CD4-positive, alpha-beta T cell treated with Interleukin-17A for 1 hour (primary cell): ENCODE results near the gene TIFAB.
"Not testable (repeated sequence)": the region's sequence is repeated elsewhere in the genome, so short reads cannot be mapped to it uniquely, and the experiment has no call there.

Experiments
- DNase-seq: peaks from one replicate; pipeline ENCODE4 v3.0.0-alpha.2; 2020

Gene TIFAB

GRCh38 chr5:135452321-135453030 is at the start of gene TIFAB:
Gene TIFAB, minus strand, starts transcription at chr5:135452351. Its CDS starts 2,412 bp downstream, at chr5:135449939.
- DNase-seq: no peak

GRCh38 chr5:135498637-135498995 is 46.5 kb upstream of the TIFAB start:
- DNase-seq: no peak

- no peak for DNase-seq
Measured at GRCh38 chr5:135497971-135498636, 46.0 kb upstream of the TIFAB start.

- DNase-seq: not testable (repeated sequence)
Measured at GRCh38 chr5:135495531-135495930, 43.4 kb upstream of the TIFAB start.

- no peak for DNase-seq
Measured at GRCh38 chr5:135494196-135494595, 42.0 kb upstream of the TIFAB start.

DNA sequence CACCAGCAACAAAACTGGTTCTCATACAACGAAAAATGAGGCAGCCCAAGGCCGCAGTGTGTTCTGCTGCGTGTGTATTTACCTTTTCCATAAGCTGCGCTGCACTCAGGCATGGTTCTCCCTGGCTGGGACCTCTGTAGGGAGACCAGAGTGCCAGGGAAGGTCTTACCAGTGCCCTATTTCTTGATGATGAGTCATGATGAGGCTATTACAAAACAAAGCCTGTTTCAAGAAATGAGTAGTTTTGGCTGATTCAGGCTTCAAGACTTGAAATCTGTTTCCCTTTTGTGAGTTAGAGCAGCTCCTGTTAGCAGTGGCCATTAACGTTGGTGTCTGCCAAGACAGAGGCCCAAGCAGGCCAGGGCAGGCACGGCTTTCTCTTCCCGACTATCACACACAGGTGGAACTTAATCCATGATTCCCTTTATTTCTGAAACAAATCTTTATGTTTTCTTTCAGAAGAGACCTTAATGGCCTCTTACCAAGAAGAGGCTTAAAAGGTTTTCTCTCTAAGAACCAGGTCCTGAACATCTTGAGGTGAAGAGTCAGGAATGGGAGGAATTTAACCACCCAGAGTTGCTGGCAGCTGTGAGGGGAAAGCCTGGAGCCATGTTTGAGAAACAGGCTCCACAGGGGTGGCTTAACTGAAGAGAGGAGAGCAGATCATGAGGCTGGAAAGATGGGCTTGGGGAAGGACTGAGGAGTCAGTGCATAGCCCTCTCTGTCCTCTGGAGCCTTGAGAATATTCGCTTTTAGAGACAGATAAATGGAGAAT is 41.4 kb upstream of the TIFAB start:
- no peak for DNase-seq

- no peak for DNase-seq
Measured at GRCh38 chr5:135492319-135492626, 40.1 kb upstream of the TIFAB start.

DNA sequence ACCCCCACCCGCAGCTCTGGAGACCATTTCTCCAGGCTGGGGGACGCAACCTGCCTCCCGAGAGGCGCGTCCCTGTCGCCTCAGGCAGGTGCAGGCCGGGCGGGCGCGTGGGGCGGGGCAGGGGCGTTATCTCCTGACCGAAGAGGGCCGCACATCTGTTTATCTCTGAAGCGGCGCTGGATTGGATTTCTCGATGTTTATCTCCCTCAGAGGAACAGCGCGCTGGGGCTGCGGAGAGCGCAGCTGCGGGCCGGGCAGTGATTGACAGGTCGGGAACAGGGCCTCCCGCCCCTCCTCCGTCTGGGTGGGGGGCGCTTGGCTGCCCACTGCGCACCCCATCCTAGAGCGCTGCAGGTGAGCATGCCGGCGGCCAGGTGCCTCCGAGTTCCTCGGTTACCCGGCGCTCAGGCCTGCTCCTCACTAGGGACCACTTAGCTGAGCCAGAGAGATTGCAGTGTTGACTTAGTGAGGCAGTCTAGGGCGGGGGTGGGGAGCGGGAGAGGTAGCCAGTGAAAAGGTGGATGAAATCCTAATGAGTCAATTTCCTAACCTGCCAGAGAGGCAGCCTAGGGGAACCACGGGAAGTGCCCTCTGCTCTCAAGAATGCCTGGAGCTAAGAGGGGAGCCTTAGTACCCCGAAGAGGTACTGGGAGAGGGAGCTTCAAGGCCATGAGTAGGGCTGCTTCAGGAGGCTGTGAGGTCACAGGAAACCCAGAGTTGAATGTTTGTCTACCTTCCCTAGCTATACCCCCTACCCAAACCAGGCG is 39.6 kb upstream of the TIFAB start:
- DNase-seq: no peak

DNA sequence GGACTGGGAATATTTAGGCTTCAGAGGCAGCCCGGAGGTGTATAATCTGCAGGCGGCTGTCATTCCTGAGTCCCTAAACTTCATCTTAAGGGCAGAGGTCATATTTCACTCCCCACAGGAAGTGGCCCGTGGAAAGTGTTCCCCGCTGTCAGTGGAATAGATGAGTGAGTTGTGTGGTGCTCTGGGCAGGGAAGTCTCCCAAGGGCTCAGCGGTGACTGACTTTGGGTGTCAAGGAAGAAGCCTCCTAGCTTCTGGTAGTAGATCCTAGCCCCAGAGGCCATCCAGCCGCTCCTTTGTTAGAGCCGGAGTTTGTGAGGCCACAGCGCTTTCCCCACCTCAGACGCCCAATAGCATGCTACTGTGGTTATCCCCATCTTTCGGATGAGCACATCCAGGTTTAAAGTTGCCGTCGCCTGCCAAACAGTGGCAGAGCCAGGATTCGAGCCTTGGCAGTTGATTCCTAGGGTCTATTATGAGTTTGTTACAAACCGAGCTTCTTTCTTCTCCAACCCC is 38.9 kb upstream of the TIFAB start:
- DNase-seq: no peak

DNA sequence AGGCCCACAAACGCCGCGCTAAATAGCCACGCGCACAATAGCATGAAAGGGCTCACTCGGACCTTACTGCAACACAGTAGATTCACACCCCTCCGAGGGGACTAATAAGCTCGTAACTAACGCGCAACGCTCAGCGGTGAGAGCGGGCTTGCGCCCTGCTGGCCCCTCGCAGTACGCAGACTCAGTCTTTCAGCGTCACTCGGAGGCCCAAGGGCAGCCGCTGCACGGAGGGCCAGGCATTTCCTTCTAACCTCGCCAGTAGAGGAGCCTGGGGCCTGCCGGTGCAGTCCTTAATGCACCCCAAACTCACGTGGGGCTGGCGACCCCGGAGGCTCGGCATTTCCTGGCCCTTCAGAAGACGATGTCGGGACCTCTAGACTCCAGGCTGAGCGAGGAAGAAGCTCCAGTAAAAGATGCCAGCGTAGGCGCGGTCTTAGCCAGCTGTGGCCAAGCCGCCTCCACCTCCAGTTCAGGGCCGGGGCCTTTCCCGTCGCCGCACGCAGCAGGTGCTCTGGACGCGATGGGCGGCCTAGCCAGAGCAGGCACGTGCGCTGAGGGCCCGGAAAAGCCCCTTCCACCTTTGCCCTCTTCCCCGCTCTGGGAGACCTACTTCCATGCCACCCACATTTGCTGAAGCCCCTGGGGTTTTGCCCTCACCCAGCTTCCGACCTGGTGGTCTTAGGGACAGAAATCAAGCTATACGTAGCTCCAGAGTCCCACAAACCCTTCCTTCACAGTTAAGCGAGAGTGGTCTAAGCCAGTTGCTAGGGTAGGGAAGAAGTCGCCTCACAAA is 38.3 kb upstream of the TIFAB start:
- DNase-seq: no peak

DNA sequence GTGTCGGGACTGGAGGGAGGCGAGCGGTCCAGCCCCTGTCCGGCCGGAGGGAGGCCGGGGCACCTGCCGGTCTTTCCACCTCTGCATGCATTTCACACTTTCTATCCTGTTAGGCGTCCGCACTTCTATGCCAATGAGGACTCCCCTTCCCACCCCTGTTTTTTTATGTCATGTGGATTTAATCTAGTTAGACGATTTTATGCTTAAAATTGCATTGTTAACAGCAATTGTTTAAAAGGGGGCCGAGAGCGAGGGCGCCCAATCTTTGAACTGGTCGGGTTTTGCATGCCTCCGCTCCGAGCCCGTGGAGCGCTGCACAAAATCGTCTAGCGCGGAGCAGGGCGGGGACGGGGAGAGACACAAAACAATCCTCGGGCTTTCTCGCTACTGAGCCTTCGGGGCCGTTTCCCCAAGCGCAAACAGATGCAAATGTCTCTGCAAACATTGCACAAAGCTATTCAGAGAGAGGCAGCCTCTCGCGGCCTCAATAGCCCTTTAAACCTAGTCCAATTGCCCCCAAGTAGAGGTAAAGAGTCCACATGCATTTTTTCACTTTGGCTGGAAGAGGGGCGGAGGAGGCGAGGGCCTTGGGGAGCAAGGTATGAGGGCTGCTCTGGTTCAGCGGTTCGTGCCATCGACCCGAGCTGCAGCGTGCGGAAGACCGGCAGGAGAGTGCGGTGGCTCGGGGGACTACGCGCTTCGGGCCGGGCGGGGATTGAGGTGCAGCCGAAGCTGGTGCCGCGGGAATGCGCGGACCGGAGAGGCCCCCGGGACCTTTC is 37.5 kb upstream of the TIFAB start:
- DNase-seq: no peak

GRCh38 chr5:135488727-135489465 is 36.7 kb upstream of the TIFAB start:
- DNase-seq: no peak

DNA sequence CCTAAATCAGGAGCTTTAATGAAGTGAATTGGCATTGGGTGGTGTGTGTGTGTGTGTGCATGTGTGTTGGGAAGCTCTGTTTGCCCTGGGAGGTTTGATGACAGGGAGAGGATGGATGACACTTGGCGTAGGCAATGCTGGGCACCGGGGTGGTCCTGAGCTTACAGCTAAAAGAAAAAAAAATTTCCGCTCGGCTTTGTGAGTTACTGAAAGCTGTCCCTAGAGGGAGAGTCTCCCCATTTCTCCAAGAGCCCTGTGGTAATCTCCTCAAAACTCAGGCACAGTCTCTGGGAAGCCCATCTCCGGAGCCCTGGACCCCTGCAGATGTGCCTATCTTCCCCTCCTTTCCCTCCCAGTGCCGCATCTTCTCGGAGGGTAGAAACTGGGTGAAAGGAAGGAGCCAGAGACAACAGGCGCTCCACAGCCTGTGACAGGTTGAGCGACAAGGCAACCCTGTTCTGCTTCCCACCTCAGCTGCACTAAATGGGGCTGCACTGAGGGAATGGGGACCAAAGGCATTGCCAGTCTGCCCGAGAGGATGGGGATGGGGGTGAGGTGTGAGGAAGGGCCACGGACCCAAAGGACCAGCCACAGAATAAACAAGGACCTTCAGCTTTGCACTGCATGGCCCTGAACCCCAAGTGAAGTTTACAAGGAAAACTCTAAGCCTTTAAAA is 35.8 kb upstream of the TIFAB start:
- DNase-seq: no peak

DNA sequence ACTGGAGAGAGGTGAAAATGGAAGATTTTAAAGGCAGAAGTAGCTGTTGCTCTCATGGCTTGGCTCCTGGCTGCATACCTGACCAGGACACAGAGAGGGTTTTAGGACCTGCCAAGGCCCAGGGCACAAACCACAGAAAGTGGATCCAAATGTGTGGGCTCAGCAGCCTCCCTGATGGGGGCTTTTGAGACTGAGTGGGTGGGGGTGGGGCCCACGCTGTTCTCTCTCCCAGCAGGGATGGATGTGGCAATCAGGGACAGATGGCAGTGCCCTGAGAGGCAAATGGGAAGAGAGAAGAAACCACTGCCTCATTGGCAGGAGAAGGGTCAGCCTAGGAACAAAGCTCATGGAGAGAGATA is 34.9 kb upstream of the TIFAB start:
- no peak for DNase-seq

DNA sequence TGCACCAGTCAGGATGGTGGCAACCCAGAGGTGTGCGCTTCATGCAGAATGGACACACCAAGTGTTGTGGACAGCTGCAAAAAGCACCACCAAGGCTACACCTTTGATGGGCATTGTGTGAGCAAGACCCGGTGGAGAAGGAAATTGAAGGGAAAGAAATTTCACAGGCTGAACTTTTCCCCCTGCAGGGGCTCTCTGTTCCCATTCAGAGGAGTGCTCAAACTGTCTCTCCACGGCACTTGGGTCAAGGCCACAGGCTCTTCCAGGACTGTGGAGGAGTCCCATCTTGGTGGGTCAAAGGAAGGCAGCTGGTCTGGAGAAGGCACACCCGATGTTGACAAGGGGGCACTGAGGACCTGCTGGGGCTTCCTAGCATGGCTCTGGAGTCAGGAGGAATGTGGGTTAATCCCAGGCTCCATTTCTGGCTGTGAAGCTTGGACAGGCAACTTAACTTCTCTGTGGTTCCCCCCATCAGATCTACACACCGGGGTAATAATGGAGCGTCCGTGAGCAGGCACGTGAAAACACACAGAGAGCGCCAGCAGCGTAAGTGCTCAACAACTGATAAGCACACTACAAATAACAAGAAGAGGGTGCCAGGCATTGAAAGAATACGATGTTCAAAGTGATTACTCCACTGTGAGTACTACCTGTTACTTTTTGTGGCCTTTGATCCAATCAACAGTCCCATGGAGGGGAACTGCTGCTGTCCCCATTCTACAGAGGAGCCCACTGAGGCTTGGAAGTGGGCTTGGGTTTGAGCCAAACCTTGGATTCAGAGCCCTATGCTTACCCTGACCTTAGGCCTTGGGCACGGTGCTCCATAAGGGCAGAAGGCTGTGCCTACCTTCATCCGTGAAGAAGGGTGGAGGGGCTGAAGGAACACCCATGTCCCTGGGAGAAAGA is 34.2 kb upstream of the TIFAB start:
- no peak for DNase-seq

DNA sequence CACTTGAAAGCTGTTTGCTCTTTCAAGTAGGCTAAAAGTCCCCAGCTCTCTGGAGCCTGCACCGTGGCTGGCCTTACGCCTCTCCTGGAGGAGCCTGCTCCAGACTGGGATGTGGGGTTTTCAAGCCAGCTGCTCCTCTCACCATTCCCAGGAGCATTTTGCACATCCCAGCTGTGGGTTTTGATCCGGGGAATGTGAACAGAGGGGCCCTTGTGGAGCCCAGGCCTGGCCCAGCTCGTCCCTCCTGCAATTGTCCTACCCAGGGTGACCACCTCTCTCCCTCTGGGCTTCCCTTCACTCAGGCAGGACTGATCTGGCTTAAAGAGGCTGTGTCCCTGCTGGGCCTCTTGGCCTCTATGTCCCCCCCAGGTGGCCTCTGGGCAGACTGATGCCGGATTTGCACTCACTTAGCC is 32.5 kb upstream of the TIFAB start:
- DNase-seq: no peak

GRCh38 chr5:135483254-135483653 is 31.1 kb upstream of the TIFAB start:
- DNase-seq: no peak

GRCh38 chr5:135482381-135482933 is 30.3 kb upstream of the TIFAB start:
- no peak for DNase-seq

DNA sequence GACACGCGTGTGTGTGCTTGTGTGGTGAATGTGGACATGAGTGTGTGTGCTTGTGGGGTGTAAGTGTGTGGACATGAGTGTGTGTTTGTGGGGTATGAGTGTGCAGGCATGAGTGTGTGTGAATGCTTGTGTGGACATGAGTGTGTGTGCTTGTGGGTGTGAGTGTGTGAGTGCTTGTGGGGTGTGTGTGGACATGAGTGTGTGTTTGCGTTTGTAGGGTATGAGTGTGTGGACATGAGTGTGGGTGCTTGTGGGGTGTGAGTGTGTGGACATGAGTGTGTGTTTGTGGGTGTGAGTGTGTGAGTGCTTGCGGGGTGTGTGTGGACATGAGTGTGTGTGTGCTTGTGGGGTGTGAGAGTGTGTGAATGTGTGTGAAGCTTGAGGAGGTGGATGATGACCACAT is 29.8 kb upstream of the TIFAB start:
- DNase-seq: no peak
